ENCODE measurements around the gene EDDM3A. TPM values are rescaled to one million over a fixed set of nuclear protein-coding genes. Genes with fewer than 3 reads are reported as not detected.
"Not testable (repeated sequence)": the region's sequence is repeated elsewhere in the genome, so short reads cannot be mapped to it uniquely, and the experiment has no call there.

The EDDM3A gene, protein sequence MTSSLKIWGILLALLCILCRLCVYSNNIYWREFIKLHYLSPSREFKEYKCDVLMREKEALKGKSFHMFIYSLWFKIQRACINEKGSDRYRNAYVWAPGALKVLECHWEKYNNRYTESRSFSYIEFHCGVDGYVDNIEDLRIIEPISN
- 0.40 TPM for polyA plus RNA-seq (ENCODE audit: insufficient read length)
- long read RNA-seq, donor 1 = 0 reads
- long read RNA-seq, donor 2 = 0 reads
- long read RNA-seq, donor 3 = 0 reads
- long read RNA-seq, donor 4, partial matches to known transcripts = 0 of 1 reads
- long read RNA-seq, donor 4, other reads (novel, unspliced or antisense) = 0 of 1 reads
- long read RNA-seq, donor 5 = 0 reads
- long read RNA-seq, donor 6 = 0 reads
- long read RNA-seq, donor 7, partial matches to known transcripts = 0 of 1 reads
- long read RNA-seq, donor 7, other reads (novel, unspliced or antisense) = 0 of 1 reads
- long read RNA-seq, donor 8 = 0 reads

DNA sequence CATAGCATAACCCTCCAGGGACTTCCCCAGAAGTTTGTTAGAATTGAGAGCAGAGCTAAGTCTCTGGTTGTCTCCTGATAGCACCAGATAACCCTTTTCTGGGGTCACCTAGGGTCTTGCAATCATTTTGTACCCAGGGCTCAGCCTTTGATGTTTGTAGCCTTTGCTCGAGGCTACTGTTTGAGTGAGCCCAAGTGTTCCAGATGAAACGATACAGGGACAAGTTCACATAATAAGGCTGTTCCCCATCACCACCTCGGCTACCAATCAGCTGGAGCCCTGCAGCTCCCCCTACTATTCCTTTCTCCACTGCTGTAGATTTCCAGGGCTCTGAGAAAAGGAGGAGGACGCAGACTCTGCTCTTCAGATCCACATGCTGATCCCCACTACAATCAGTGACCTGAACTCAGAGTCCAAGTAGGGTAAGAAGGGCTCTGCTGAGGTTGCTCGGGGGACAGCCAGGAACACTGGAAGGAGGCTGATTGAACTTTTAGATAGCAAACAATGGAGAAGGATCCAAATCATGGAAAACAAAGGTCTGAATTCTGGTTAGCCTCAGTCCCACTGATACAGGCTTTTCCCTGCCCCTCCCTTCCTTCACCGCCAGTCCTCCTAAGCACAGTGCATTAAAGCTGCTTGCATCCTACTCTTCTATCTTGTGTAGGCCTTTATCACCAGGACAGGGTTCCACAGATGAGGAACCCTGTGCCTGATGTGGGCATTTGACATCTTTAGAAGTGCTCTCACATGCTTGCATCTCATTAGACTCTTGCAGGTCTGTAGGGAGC, at the start of gene EDDM3A:
EDDM3A (plus strand) TSS at position 317 of the 788 bp plus-strand sequence. CDS start 1,694 bp downstream, outside the sequence.
- no peak for DNase-seq

- no peak for DNase-seq
These were observed 48.9 kb upstream of the EDDM3A start for GRCh38 chr14:20696764-20697163.

- DNase-seq = peak; percentile 75
These were observed 48.2 kb upstream of the EDDM3A start for GRCh38 chr14:20697273-20698017.

DNA sequence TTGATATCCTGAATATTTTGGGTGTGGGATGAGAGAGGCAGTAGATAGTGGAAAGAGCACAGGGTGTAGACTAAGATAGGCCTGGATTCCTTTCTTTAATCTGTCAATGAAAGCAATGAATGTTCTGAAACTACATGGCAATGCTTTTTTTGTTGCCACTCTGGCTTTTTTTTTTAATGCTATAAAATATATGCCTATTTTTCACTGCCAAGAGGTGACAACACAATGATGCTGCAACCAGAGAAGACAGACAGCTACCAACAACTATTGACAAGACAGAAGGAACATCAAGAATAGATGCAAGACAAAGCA, 47.7 kb upstream of the EDDM3A start:
- DNase-seq = no peak

GRCh38 chr14:20698934-20699333, 46.8 kb upstream of the EDDM3A start:
- no peak for DNase-seq

GRCh38 chr14:20699931-20700330, 45.8 kb upstream of the EDDM3A start:
- DNase-seq = no peak

- DNase-seq = not testable (repeated sequence)
These were observed 44.7 kb upstream of the EDDM3A start for GRCh38 chr14:20700965-20701364.

DNA sequence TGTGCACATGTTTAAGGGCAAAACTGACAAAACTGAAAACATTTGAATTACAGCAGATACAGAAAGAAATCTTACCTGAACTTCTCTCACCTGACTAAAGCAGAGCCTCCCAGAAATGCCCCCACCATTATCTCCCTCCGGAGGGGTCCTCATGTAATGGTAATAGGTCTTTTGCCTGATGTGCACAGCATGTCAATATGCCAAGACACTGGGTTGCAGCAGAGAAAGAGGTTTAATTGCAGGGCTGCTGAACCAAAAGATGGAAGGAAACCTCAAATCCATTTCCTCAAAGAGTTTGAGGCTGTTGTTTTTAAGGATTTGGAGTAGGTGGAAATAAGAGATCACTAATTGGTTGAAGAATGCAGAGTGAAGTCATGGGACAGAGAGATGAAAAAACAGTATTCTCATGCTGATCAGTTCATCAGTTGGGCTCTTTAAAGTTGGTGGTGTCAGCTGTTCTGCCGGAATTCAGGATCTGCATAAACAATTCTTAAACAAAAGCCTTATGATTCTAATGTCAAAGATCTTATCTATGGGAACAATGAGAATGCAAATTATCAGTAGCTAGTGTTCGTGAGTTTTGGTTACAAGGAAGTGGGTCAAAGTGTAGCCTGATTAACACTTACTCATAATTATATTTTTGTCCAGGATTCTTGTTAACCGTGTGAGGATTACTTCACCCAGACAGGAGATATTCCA, 38.9 kb upstream of the EDDM3A start:
- no peak for DNase-seq

- no peak for DNase-seq
These were observed 38.1 kb upstream of the EDDM3A start for GRCh38 chr14:20707622-20708021.

GRCh38 chr14:20711261-20711660, 34.4 kb upstream of the EDDM3A start:
- DNase-seq = no peak

- no peak for DNase-seq
These were observed 34.0 kb upstream of the EDDM3A start for GRCh38 chr14:20711685-20712084.

DNA sequence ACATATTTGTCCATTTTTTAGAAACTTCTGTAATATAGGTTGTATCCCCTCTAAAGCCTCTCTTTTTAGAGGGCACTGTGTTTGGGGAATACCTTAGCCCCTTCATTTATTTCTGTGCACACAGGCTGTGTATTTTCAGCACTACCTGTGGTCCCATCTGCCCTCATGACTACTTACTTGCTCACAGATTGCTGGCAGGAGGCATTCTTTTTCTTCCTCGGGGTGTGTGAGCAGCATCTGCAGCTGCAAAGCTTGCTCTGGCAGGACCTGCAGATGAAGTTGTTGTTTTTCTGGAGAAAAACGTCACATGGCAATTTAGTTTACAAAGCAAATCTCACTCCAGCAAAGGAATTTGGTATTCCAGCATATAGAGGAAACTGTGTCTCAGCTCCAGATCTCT, 32.8 kb upstream of the EDDM3A start:
- DNase-seq = no peak

DNA sequence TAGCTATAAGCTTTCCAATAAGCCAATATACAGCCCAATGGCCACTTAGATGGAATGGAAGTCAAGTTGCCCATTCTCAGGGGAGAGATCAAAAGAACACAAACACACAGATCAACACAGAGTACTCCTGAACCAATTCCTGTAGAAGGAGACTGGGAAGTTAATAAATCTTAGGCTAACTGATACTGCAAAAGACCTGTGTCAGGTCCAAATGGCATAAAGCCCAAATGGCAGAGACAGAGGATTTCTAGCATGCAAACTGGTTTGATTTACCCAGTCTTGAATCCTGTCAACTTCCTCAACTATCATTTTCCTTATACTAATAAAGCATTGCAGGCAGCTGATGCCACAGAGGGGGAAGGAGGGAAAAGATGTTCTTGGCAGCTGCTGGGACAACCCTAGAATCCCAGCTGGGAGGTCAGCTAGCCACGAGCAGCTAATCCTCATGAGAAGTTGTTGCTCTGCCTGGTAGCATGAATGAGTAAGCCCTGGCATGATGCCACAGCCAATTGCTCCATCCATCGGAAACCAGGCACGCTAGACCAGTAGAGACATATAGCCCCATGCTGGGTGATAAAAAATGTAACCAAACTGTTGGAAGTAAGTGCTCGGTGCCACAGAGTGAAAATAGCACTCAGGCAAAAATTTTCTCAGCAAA, 31.0 kb upstream of the EDDM3A start:
- no peak for DNase-seq

GRCh38 chr14:20719777-20720176, 25.9 kb upstream of the EDDM3A start:
- DNase-seq = peak; percentile 50

GRCh38 chr14:20720741-20721140, 24.9 kb upstream of the EDDM3A start:
- DNase-seq = no peak

DNA sequence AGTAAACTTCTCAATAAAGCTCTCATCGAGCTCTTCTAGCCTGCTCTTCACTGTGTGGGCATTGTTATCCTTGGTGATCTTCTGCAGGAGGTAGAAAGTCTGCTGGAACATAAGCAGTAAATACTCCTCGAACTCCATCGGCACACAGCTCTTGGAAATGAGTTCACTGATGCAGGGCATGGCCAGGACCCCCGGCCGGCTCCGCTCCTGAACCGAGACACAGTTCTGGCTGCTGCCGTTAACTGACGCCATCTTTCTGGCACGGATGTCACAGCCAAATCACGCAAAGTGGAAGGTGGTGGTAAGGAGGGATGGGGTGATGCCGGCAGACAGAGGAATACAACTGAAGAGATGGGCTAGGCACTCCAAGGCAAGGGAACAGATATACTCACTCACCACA, 23.7 kb upstream of the EDDM3A start:
- DNase-seq = no peak

- DNase-seq = no peak
These were observed 22.2 kb upstream of the EDDM3A start for GRCh38 chr14:20723488-20723887.

GRCh38 chr14:20726121-20726520, 19.6 kb upstream of the EDDM3A start:
- not testable (repeated sequence) for DNase-seq

- DNase-seq = no peak
These were observed 19.2 kb upstream of the EDDM3A start for GRCh38 chr14:20726531-20726930.

- no peak for DNase-seq
These were observed 14.8 kb upstream of the EDDM3A start for GRCh38 chr14:20730891-20731290.

GRCh38 chr14:20732477-20732876, 13.2 kb upstream of the EDDM3A start:
- no peak for DNase-seq
